Ascending aorta (tissue), 2 donors: Measurements from ENCODE around the gene WDR4. TPM values are rescaled to one million over a fixed set of nuclear protein-coding genes. Genes with fewer than 3 reads are reported as not detected.
A peak's percentile ranks its signal among the peaks of the same experiment; 100 is the strongest.

Source experiments
- DNase-seq, 2 donors: peaks; one replicate each; pipeline ENCODE4 v3.0.0-alpha.2; 2019; ENCODE audit warnings: low spot score in 2 of 2
- H3K27ac ChIP-seq, 2 donors: fragments of 200-600 bp; sonication (generic); one replicate each; pipeline ENCODE4 v1.5.1; 2016 to 2017; ENCODE audit warnings: mild to moderate bottlenecking in 1 of 2
- H3K27me3 ChIP-seq: fragments of 200-600 bp; sonication (generic); one replicate; pipeline ENCODE4 v1.5.1; 2017
- H3K36me3 ChIP-seq, 2 donors: fragments of 200-600 bp; sonication (generic); one replicate each; pipeline ENCODE4 v1.5.1; 2016
- H3K4me1 ChIP-seq, 2 donors: fragments of 200-600 bp; sonication (generic); one replicate each; pipeline ENCODE4 v1.5.1; 2016 to 2017; ENCODE audit warnings: mild to moderate bottlenecking in 1 of 2
- H3K4me3 ChIP-seq, 2 donors: fragments of 200-600 bp; sonication (generic); one replicate each; pipeline ENCODE4 v1.5.1; 2016 to 2017; ENCODE audit warnings: mild to moderate bottlenecking in 1 of 2
- H3K9me3 ChIP-seq, 2 donors: fragments of 200-600 bp; sonication (generic); one replicate each; pipeline ENCODE4 v1.5.1; 2016
- CTCF ChIP-seq, 3 experiments: fragments of 200-600 bp in 2 of 3; fragments of 450-650 bp in 1 of 3; sonication (generic) in 2 of 3; IDR thresholded peaks; one replicate each; pipeline ENCODE4 v1.5.1; 2016 to 2019; ENCODE audit warnings: antibody characterized with exemption in 3 of 3, mild to moderate bottlenecking in 1 of 3, moderate library complexity in 1 of 3
- intact Hi-C: fragments of 100-400 bp; cut with DNase I; formaldehyde crosslinking; loops from one replicate; pipeline ENCODE4 v1.15.1; 2023
- total RNA-seq: library from RNA; depleted of rRNA; stranded (reverse); fragments of >200 nt; gene quantifications from one replicate; pipeline ENCODE4 v1.1.0, GENCODE V29; 2016

WDR4 gene
- total RNA-seq, 1 donor from 2014 or later = 51.9 TPM

GRCh38 chr21:42836767-42837301 is 42.5 kb downstream of the WDR4 start:
- Histone ChIP-seq H3K9me3 (no peaks in the 10 kb centered on the region), H3K4me3 (no peak overlapping the region), H3K27me3 (no peaks in the 10 kb centered on the region), H3K4me1 (no peaks in the 10 kb centered on the region), H3K36me3 (peaks cover 14 to 22% of the 10 kb centered on the region in 2 donors), H3K27ac (no peak overlapping the region)
- intact Hi-C loops = no loop called here
- no peak for TF ChIP-seq CTCF (IDR thresholded peaks at IDR 0.05)
- no peak for DNase-seq

GRCh38 chr21:42836402-42836666 is 43.0 kb downstream of the WDR4 start:
- Histone ChIP-seq H3K27ac (no peak overlapping the region), H3K36me3 (peaks cover 11 to 20% of the 10 kb centered on the region in 2 donors), H3K27me3 (no peaks in the 10 kb centered on the region), H3K4me3 (no peak overlapping the region), H3K9me3 (no peaks in the 10 kb centered on the region), H3K4me1 (no peaks in the 10 kb centered on the region)
- intact Hi-C loops = no loop called here
- DNase-seq = no peak
- no peak for TF ChIP-seq CTCF (IDR thresholded peaks at IDR 0.05)

GRCh38 chr21:42835611-42836401 is 43.5 kb downstream of the WDR4 start:
- H3K36me3 ChIP-seq = peaks cover 5 to 14% of the 10 kb centered on the region in 2 donors
- no peak for DNase-seq

GRCh38 chr21:42835211-42835610 is 44.1 kb downstream of the WDR4 start:
- peak in 1 of 2 donors; percentile 13 for DNase-seq
- Histone ChIP-seq H3K36me3 (peaks cover 0 to 8% of the 10 kb centered on the region in 2 donors), H3K4me1 (no peaks in the 10 kb centered on the region), H3K27ac (no peak overlapping the region), H3K4me3 (no peak overlapping the region), H3K9me3 (no peaks in the 10 kb centered on the region), H3K27me3 (no peaks in the 10 kb centered on the region)
- intact Hi-C loops = no loop called here
- TF ChIP-seq CTCF (IDR thresholded peaks at IDR 0.05) = no peak

More at GRCh38 chr21:42835611-42836401, 43.5 kb downstream of the WDR4 start:
- H3K27me3 ChIP-seq = no peaks in the 10 kb centered on the region
- H3K9me3 ChIP-seq = no peaks in the 10 kb centered on the region
- no peak overlapping the region for H3K4me3 ChIP-seq
- no peaks in the 10 kb centered on the region for H3K4me1 ChIP-seq
- no peak overlapping the region for H3K27ac ChIP-seq
- intact Hi-C loops = no loop called here
- TF ChIP-seq CTCF (IDR thresholded peaks at IDR 0.05) = no peak

GRCh38 chr21:42834726-42835191 is 44.6 kb downstream of the WDR4 start:
- TF ChIP-seq CTCF (IDR thresholded peaks at IDR 0.05) = no peak
- H3K9me3 ChIP-seq = no peaks in the 10 kb centered on the region
- no peak overlapping the region for H3K27ac ChIP-seq
- intact Hi-C loops = no loop called here
- no peaks in the 10 kb centered on the region for H3K27me3 ChIP-seq
- H3K4me1 ChIP-seq = no peaks in the 10 kb centered on the region
- DNase-seq = peak in 1 of 2 donors; percentile 55
- H3K4me3 ChIP-seq = no peak overlapping the region
- H3K36me3 ChIP-seq = peaks cover 0 to 5% of the 10 kb centered on the region in 2 donors
